ENCODE results near the gene SNX30. TPM values are rescaled to one million over a fixed set of nuclear protein-coding genes. Genes with fewer than 3 reads are reported as not detected.
A peak's percentile ranks its signal among the peaks of the same experiment; 100 is the strongest.

The SNX30 gene
- total RNA-seq, 1 experiment from 2014 or later, result 12.7 TPM

DNA sequence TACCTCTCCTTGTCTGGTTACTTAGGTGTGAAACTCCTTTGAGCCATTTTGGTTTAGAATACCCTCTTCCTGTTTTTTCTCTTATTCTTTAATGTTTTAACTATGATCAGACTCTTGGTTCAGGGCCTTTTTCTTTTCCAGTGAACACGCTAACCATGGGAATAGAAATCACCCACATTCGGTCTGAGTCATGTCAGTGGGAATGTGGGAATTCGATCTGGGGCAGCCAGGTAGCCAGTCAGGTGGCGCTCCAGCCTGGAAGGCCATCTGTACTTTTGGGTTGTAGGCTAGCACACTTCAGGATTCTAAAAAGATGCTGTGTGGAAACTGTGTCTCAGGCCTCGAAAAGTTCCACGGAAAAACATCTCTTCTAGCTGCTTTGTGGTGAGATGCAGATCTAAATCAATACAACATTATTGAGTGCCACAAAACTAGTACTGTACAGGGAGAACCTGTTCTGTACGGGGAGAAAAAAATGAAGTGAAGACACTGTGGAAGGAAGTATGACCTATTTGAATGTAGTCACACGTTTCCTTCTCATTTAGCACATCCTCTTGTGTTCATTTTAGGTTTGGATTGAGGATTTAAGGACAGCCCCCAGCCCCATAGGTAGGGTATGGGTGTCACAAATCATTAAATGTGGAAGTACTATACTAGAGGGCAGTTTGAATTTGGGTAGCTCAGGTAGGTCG lies 36.4 kb downstream of the SNX30 start:
- no peaks in the 10 kb centered on the region for H4K20me1 ChIP-seq (ENCODE audit: insufficient read depth)
- ChIA-PET CTCF (no interaction called here), RAD21 (ENCODE audit: low non-redundant PET in 1 of 2, low total read pairs in 2 of 2, uncharacterized antibody in 2 of 2, unreplicated experiment in 2 of 2) (no interaction called here), POLR2A (no interaction called here)
- BruUV-seq (replicated peaks), result no TSS peak
- no peak overlapping the region for H3K4me3 ChIP-seq (replicated peaks in 1 of 2; ENCODE audit: low read depth in 1 of 2, low read length in 2 of 2)
- no peaks in the 10 kb centered on the region for H3K27me3 ChIP-seq (ENCODE audit: insufficient read depth, low read length)
- no peak for ATAC-seq
- no peak overlapping the region for H3K27ac ChIP-seq (ENCODE audit: low read depth, low read length)
- no peaks in the 10 kb centered on the region for H3K9me3 ChIP-seq (ENCODE audit: control insufficient read depth in 1 of 2, insufficient read depth in 1 of 2, low read depth in 1 of 2, low read length in 2 of 2)
- intact Hi-C loops (cut with micrococcal nuclease), result no loop called here
- H3K9me2 ChIP-seq (ENCODE audit: insufficient read depth), result no peaks in the 10 kb centered on the region
- H3K36me3 ChIP-seq (ENCODE audit: control insufficient read depth in 1 of 2, insufficient read depth in 2 of 2, low read length in 2 of 2), result no peaks in the 10 kb centered on the region
- peaks cover 3 to 25% of the 10 kb centered on the region in 2 experiments; a peak in 2 of 4 replicates for H3K4me1 ChIP-seq (ENCODE audit: control insufficient read depth in 1 of 2, insufficient read depth in 2 of 2, low read length in 2 of 2)
- no peak overlapping the region for H3K9ac ChIP-seq (ENCODE audit: low read length)
- peaks cover 10% of the 10 kb centered on the region for H3K79me2 ChIP-seq (ENCODE audit: insufficient read depth, low read length)
- no peak for DNase-seq (ENCODE audit: low read depth, low spot score)
- peak overlapping the region; percentile 20; the same call in 1 of the 2 replicates for H3K4me2 ChIP-seq (ENCODE audit: low read length)
- H2AFZ ChIP-seq (ENCODE audit: low read depth, low read length, poor library complexity, severe bottlenecking), result no peak overlapping the region
- TF ChIP-seq ZFX (IDR thresholded peaks at IDR 0.05) (no peak), CEBPB (IDR thresholded peaks at IDR 0.05; ENCODE audit: low read depth) (no peak), EZH2phosphoT487 (IDR thresholded peaks at IDR 0.05; ENCODE audit: borderline replicate concordance) (no peak), CBX3 (IDR thresholded peaks at IDR 0.05; ENCODE audit: low read depth) (no peak), SIN3A (IDR thresholded peaks at IDR 0.05; ENCODE audit: low read depth) (no peak), SRF (IDR thresholded peaks at IDR 0.05; ENCODE audit: low read depth) (no peak), POLR2A (IDR thresholded peaks at IDR 0.05; ENCODE audit: borderline replicate concordance, extremely low read depth, insufficient read depth, insufficient read length) (no peak), YY1 (IDR thresholded peaks at IDR 0.05; ENCODE audit: extremely low read depth, insufficient replicate concordance, low read depth, low read length) (no peak), TCF7L2 (IDR thresholded peaks at IDR 0.05; ENCODE audit: borderline replicate concordance, extremely low read depth, insufficient read depth, insufficient read length) (no peak), ZBTB33 (IDR thresholded peaks at IDR 0.05; ENCODE audit: extremely low read depth, insufficient replicate concordance, low read length) (no peak), MAX (IDR thresholded peaks at IDR 0.05) (no peak), FOSL1 (IDR thresholded peaks at IDR 0.05; ENCODE audit: low read depth) (no peak), EZH2 (IDR thresholded peaks at IDR 0.05) (no peak), POLR2AphosphoS5 (IDR thresholded peaks at IDR 0.05; ENCODE audit: low read depth, low read length) (no peak), ELF1 (IDR thresholded peaks at IDR 0.05; ENCODE audit: borderline replicate concordance, low read depth) (no peak), SP1 (IDR thresholded peaks at IDR 0.05; ENCODE audit: low read depth) (no peak)
- TF ChIP-seq, protein P1, sequence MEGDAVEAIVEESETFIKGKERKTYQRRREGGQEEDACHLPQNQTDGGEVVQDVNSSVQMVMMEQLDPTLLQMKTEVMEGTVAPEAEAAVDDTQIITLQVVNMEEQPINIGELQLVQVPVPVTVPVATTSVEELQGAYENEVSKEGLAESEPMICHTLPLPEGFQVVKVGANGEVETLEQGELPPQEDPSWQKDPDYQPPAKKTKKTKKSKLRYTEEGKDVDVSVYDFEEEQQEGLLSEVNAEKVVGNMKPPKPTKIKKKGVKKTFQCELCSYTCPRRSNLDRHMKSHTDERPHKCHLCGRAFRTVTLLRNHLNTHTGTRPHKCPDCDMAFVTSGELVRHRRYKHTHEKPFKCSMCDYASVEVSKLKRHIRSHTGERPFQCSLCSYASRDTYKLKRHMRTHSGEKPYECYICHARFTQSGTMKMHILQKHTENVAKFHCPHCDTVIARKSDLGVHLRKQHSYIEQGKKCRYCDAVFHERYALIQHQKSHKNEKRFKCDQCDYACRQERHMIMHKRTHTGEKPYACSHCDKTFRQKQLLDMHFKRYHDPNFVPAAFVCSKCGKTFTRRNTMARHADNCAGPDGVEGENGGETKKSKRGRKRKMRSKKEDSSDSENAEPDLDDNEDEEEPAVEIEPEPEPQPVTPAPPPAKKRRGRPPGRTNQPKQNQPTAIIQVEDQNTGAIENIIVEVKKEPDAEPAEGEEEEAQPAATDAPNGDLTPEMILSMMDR (IDR thresholded peaks at IDR 0.05 in 2 of 3, conservative IDR thresholded peaks at IDR 0.05 in 1 of 3; ENCODE audit: borderline replicate concordance in 1 of 3, insufficient read depth in 1 of 3, low read depth in 2 of 3, low read length in 2 of 3), result no peak
